ENCODE data around the gene NR5A2. TPM values are rescaled to one million over a fixed set of nuclear protein-coding genes. Genes with fewer than 3 reads are reported as not detected.

NR5A2 gene
- total RNA-seq, 1 experiment from 2014 or later = 4.7 TPM

- H3K18ac ChIP-seq (ENCODE audit: insufficient read length, low read depth, low read length) = no peak overlapping the region
- no peak for TF ChIP-seq CTCF (conservative IDR thresholded peaks at IDR 0.05)
- peaks cover 8% of the 10 kb centered on the region for H3K4me1 ChIP-seq (ENCODE audit: insufficient read depth, low read length)
- H3K9me3 ChIP-seq (ENCODE audit: control insufficient read depth, low read depth, low read length) = no peaks in the 10 kb centered on the region
- H3K27me3 ChIP-seq (ENCODE audit: insufficient read depth, low read length) = peaks cover 26% of the 10 kb centered on the region; the same call in 1 of the 2 replicates
- H3K56ac ChIP-seq (ENCODE audit: insufficient read length, low read depth, low read length) = no peak overlapping the region
- H2BK15ac ChIP-seq (ENCODE audit: low read depth, low read length) = no peak overlapping the region
- no peak overlapping the region for H3K23ac ChIP-seq (ENCODE audit: insufficient read length, low read depth, low read length)
- H4K5ac ChIP-seq (ENCODE audit: insufficient read length, low read depth, low read length) = no peak overlapping the region
- no peaks in the 10 kb centered on the region for H4K20me1 ChIP-seq (ENCODE audit: control insufficient read depth, insufficient read depth, insufficient read length)
- no peak overlapping the region for H4K91ac ChIP-seq (ENCODE audit: insufficient read length, low read depth, low read length)
- no peak overlapping the region for H3T11ph ChIP-seq (ENCODE audit: low read length)
- WGBS (ENCODE audit: extremely low coverage, insufficient read length, low lambda C conversion rate) = no CpG with 5 or more reads among the region's 25 CpGs
- H3K79me2 ChIP-seq (ENCODE audit: insufficient read depth, low read length) = no peaks in the 10 kb centered on the region
- H3K9ac ChIP-seq (ENCODE audit: extremely low read depth, insufficient read length, low read length) = no peak overlapping the region
- H3K79me1 ChIP-seq (ENCODE audit: insufficient read depth, low read depth, low read length, poor library complexity, severe bottlenecking) = no peaks in the 10 kb centered on the region
- peak overlapping the region; percentile 96 for H3K4me2 ChIP-seq (ENCODE audit: insufficient read depth, insufficient read length, low read length)
- no peak overlapping the region for H2BK5ac ChIP-seq (ENCODE audit: insufficient read length, low read length)
- H2BK120ac ChIP-seq (ENCODE audit: low read depth, low read length, poor library complexity, severe bottlenecking) = no peak overlapping the region
- H3K4ac ChIP-seq (ENCODE audit: low read depth, low read length) = no peak overlapping the region
- Mint-ChIP-seq H3K9me3 (no peaks in the 10 kb centered on the region), H3K4me1 (peaks cover 31 to 39% of the 10 kb centered on the region in 2 experiments), H3K27me3 (ENCODE audit: low read depth) (peaks cover 3% of the 10 kb centered on the region), H3K36me3 (ENCODE audit: insufficient read depth in 1 of 3, low read depth in 3 of 3) (no peaks in the 10 kb centered on the region; a peak in 1 of 7 replicates), H3K27ac (no peak overlapping the region), H3K4me3 (no peak overlapping the region)
- H3K27ac ChIP-seq (ENCODE audit: insufficient read length, low read depth, low read length) = no peak overlapping the region
- no peak overlapping the region for H2BK20ac ChIP-seq (ENCODE audit: low read depth, low read length, poor library complexity, severe bottlenecking)
- peak; percentile 56 for DNase-seq
- H2AFZ ChIP-seq (ENCODE audit: low read length) = no peak overlapping the region
- H2AK5ac ChIP-seq (ENCODE audit: insufficient read length, low read length) = no peak overlapping the region
- no peak overlapping the region for H3K14ac ChIP-seq (ENCODE audit: insufficient read depth, low read length)
- H4K8ac ChIP-seq (replicated peaks; ENCODE audit: insufficient read length, low read depth, low read length) = no peak overlapping the region
- peaks cover 44% of the 10 kb centered on the region for H3K23me2 ChIP-seq (ENCODE audit: insufficient read length, low read depth, low read length, poor library complexity, severe bottlenecking)
- no peak overlapping the region for H2BK12ac ChIP-seq (ENCODE audit: insufficient read length, low read depth, low read length)
Observed at GRCh38 chr1:200034761-200035396, 7.4 kb downstream of the NR5A2 start.

Measured in H9 (cell line).